GM12878 (cell line): ENCODE measurements around the gene SMARCD3. TPM values are rescaled to one million over a fixed set of nuclear protein-coding genes. Genes with fewer than 3 reads are reported as not detected.

Experiments used
- ATAC-seq: fragments of 200-7000 bp; cut with Tn5 transposase; 3 replicates; pipeline ENCODE4 v1.9.1; 2020; ENCODE audit warnings: mild to moderate bottlenecking, moderate library complexity
- BruUV-seq: library from RNA; stranded (reverse); fragments of 400-500 nt; replicated peaks from 2 replicates; lab custom pipeline; 2021; lab: Mats Ljungman, UMichigan
- CTCF ChIA-PET: fragments of 300-600 bp; sonication (Branson Sonifier 250); formaldehyde crosslinking; extraction: SDS; loops from one replicate; lab custom pipeline; 2021; ENCODE audit warnings: inconsistent platforms; lab: Yijun Ruan, JAX
- POLR2A ChIA-PET: fragments of 350-600 bp; formaldehyde crosslinking; extraction: SDS; loops from one replicate; lab custom pipeline; 2021; ENCODE audit warnings: inconsistent platforms; lab: Charles Lee
- RAD21 ChIA-PET: fragments of 300-600 bp; sonication (Branson Sonifier 250); formaldehyde crosslinking; loops from one replicate; lab custom pipeline; 2023; ENCODE audit warnings: antibody characterized with exemption; ENCODE audit not compliant: unreplicated experiment; lab: Charles Lee
- SMC1A ChIA-PET: fragments of 300-600 bp; sonication (Branson Sonifier 250); formaldehyde crosslinking; loops from one replicate; lab custom pipeline; 2023; ENCODE audit not compliant: unreplicated experiment, uncharacterized antibody; lab: Charles Lee
- DNase-seq: peaks from one replicate; pipeline ENCODE4 v3.0.0-alpha.2; 2011; ENCODE audit warnings: low read depth, low spot score
- FAIRE-seq: peaks from 3 replicates; lab custom pipeline; 2011; peaks lifted over from hg19 to GRCh38; lab: Jason Lieb, UNC
- H2AFZ ChIP-seq: 2 replicates; pipeline ENCODE4 v1.6.0; 2011; ENCODE audit warnings: low read depth, low read length, control low read depth; ENCODE audit not compliant: control insufficient read depth
- H3K27ac ChIP-seq: 2 replicates; pipeline ENCODE4 v1.5.1; 2011; ENCODE audit warnings: control low read depth; ENCODE audit not compliant: control insufficient read depth, insufficient read depth
- H3K27me3 ChIP-seq, 2 experiments: replicated peaks in 1 of 2; 2 replicates each; pipeline versions ENCODE4 v1.6.0 to v1.6.1; 2011; ENCODE audit warnings: low read length in 1 of 2; ENCODE audit not compliant: control insufficient read depth in 2 of 2, insufficient read depth in 2 of 2
- H3K36me3 ChIP-seq, 2 experiments: 2 replicates each; pipeline ENCODE4 v1.5.1; 2011; ENCODE audit warnings: low read length in 1 of 2; ENCODE audit not compliant: control insufficient read depth in 2 of 2, insufficient read depth in 2 of 2
- H3K4me1 ChIP-seq: 2 replicates; pipeline ENCODE4 v1.6.1; 2011; ENCODE audit warnings: mild to moderate bottlenecking, low read length, moderate library complexity, mixed read lengths; ENCODE audit not compliant: control insufficient read depth, insufficient read depth
- H3K4me2 ChIP-seq: 2 replicates; pipeline ENCODE4 v1.6.0; 2011; ENCODE audit warnings: control low read depth; ENCODE audit not compliant: control insufficient read depth, insufficient read depth
- H3K4me3 ChIP-seq: fragments of 200-600 bp; sonication (generic); 2 replicates; pipeline ENCODE4 v1.5.1; 2016
- H3K79me2 ChIP-seq: 2 replicates; pipeline ENCODE4 v1.6.0; 2011; ENCODE audit warnings: low read length; ENCODE audit not compliant: control insufficient read depth, insufficient read depth
- H3K9ac ChIP-seq: 2 replicates; pipeline ENCODE4 v1.8.0; 2011; ENCODE audit warnings: low read length, control low read depth, mixed read lengths; ENCODE audit not compliant: control insufficient read depth, insufficient read depth
- H3K9me3 ChIP-seq: replicated peaks from 3 replicates; pipeline ENCODE4 v1.5.1; 2011; ENCODE audit warnings: mild to moderate bottlenecking, low read length; ENCODE audit not compliant: control insufficient read depth, insufficient read depth
- H4K20me1 ChIP-seq: 2 replicates; pipeline ENCODE4 v1.6.0; 2011; ENCODE audit not compliant: control insufficient read depth, insufficient read depth
- IKZF1 ChIP-seq: fragments of 450-650 bp; conservative IDR thresholded peaks from 2 replicates; pipeline ENCODE4 v1.6.1; 2017; ENCODE audit warnings: antibody characterized with exemption, mild to moderate bottlenecking
- KLF5 ChIP-seq: fragments of 450-650 bp; IDR thresholded peaks from 2 replicates; pipeline ENCODE4 v1.6.1; 2014; ENCODE audit warnings: mild to moderate bottlenecking; ENCODE audit not compliant: partially characterized antibody
- NBN ChIP-seq: fragments of 450-650 bp; IDR thresholded peaks from 2 replicates; pipeline ENCODE4 v1.6.1; 2016
- NFXL1 ChIP-seq: fragments of 450-650 bp; IDR thresholded peaks from 2 replicates; pipeline ENCODE4 v1.6.1; 2017; ENCODE audit warnings: antibody characterized with exemption, mild to moderate bottlenecking, borderline replicate concordance
- NR2C2 ChIP-seq: IDR thresholded peaks from 2 replicates; pipeline ENCODE4 v1.6.1; 2011; ENCODE audit warnings: borderline replicate concordance, low read depth; ENCODE audit not compliant: control insufficient read depth, insufficient read length
- POLR2A ChIP-seq: IDR thresholded peaks from 2 replicates; pipeline ENCODE4 v1.6.1; 2011; ENCODE audit warnings: low read depth, mild to moderate bottlenecking, low read length
- POLR2AphosphoS2 ChIP-seq: IDR thresholded peaks from 2 replicates; pipeline ENCODE4 v1.6.1; 2011; ENCODE audit warnings: low read depth, mild to moderate bottlenecking, low read length, improper control_type of control experiment, moderate library complexity
- RBBP5 ChIP-seq: fragments of 200-600 bp; sonication (generic); conservative IDR thresholded peaks from 2 replicates; pipeline ENCODE4 v1.6.1; 2016
- RCOR1 ChIP-seq: conservative IDR thresholded peaks from 2 replicates; pipeline ENCODE4 v1.6.1; 2012; ENCODE audit warnings: low read depth, low read length, improper control_type of control experiment
- YY1 ChIP-seq: IDR thresholded peaks from 2 replicates; pipeline ENCODE4 v1.6.1; 2011; ENCODE audit warnings: low read depth, mild to moderate bottlenecking, low read length
- WGBS: methylation state at CpG from one replicate; pipeline ENCODE4 v1.1.6; 2016; ENCODE audit warnings: low lambda C conversion rate; ENCODE audit not compliant: insufficient replicate concordance, insufficient coverage; ENCODE audit errors: missing lambda C conversion rate; 5-methylcytosine and 5-hydroxymethylcytosine counted together
- in situ Hi-C: fragments of 300-500 bp; cut with MboI; formaldehyde crosslinking; loops from 9 replicates; pipeline ENCODE4 v1.14.3; 2018; ENCODE audit warnings: mixed read lengths
- intact Hi-C: fragments of 100-400 bp; cut with micrococcal nuclease; formaldehyde crosslinking; loops from one replicate; pipeline ENCODE4 v1.14.2; 2022; ENCODE audit not compliant: unreplicated experiment
- polyA plus RNA-seq, 11 experiments: library from polyadenylated mRNA; depleted of rRNA in 4 of 11; unstranded in 6 of 11; stranded (reverse) in 5 of 11; fragments of >200 nt; fragmentation: Nextera tagmentation in 4 of 11; fragmentation: Illumina TruSeq in 1 of 11; extraction: Ambion mirVana in 4 of 11; extraction: Trizol in 1 of 11; gene quantifications; 1 replicate in 1 of 11; 2 replicates in 10 of 11; pipeline versions ENCODE4 v1.2.1 to v1.2.3, GENCODE V29; 2011 to 2016; ENCODE audit warnings: inconsistent platforms in 2 of 11, missing spikeins in 2 of 11, low read depth in 1 of 11
- total RNA-seq, 4 experiments: library from RNA; depleted of rRNA in 3 of 4; stranded (reverse); fragments of >200 nt in 3 of 4; fragmentation: Illumina TruSeq in 1 of 4; extraction: Trizol in 1 of 4; gene quantifications; 2 replicates each; pipeline versions ENCODE4 v1.2.1 to v1.2.3, GENCODE V29; 2013 to 2021
- TF ChIP-seq, protein P1 (sequence below): fragments of 150-350 bp; IDR thresholded peaks from 2 replicates; pipeline ENCODE4 v1.6.1; 2014; ENCODE audit warnings: mild to moderate bottlenecking, low read depth, low read length
- TF ChIP-seq, protein P2 (sequence below): fragments of 450-650 bp; IDR thresholded peaks from 2 replicates; pipeline ENCODE4 v1.6.1; 2017; ENCODE audit warnings: mild to moderate bottlenecking

The SMARCD3 gene
- total and polyA plus RNA-seq, 10 of the 15 experiments (the other 5 are each of a cell fraction or from before 2014, with no cell fraction given): 0.11 to 1.4 (median 0.16) TPM

DNA sequence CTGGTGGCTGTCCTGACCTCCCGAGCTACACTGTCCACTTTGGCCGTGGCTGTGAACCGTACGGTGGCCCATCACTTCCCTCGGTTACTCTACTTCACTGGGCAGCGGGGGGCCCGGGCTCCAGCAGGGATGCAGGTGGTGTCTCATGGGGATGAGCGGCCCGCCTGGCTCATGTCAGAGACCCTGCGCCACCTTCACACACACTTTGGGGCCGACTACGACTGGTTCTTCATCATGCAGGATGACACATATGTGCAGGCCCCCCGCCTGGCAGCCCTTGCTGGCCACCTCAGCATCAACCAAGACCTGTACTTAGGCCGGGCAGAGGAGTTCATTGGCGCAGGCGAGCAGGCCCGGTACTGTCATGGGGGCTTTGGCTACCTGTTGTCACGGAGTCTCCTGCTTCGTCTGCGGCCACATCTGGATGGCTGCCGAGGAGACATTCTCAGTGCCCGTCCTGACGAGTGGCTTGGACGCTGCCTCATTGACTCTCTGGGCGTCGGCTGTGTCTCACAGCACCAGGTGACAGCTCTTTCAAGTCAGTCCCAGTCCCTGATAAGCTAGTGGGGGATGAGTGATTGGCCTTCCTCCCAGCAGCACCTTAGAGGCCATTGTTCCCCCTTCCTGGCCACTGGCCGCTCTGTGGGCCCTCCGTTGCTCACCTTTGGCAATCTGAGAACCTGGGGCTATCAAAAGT, 13.3 kb downstream of the SMARCD3 start:
- POLR2A ChIA-PET: interaction anchor here (0.7 kb wide), 1 partner anchor 8 kb away, joined by 3 read pairs; no protein-coding TSS in a partner anchor
- Histone ChIP-seq H3K4me3 (no peak overlapping the region), H3K9ac (no peak overlapping the region), H3K27me3 (no peaks in the 10 kb centered on the region), H4K20me1 (no peaks in the 10 kb centered on the region), H3K4me1 (peaks cover 5% of the 10 kb centered on the region), H3K4me2 (no peak overlapping the region), H3K27ac (no peak overlapping the region), H3K9me3 (no peaks in the 10 kb centered on the region), H3K79me2 (peaks cover 35% of the 10 kb centered on the region), H2AFZ (no peak overlapping the region), H3K36me3 (peaks cover 0 to 13% of the 10 kb centered on the region in 2 experiments; a peak in 3 of 4 replicates)
- SMC1A ChIA-PET: interaction anchor here (3.9 kb wide), 1 partner anchor 8 kb away, joined by 20 read pairs; no protein-coding TSS in a partner anchor
- CTCF ChIA-PET: interaction anchor here (4.8 kb wide), 1 partner anchor 8 kb away, joined by 52 read pairs; no protein-coding TSS in a partner anchor
- intact Hi-C loops (no loop called here), in situ Hi-C loops (no loop called here)
- no TSS peak for BruUV-seq
- TF ChIP-seq POLR2A: peak; percentile 49; the same call in 1 of the 2 replicates
- no peak for TF ChIP-seq NFXL1
- RAD21 ChIA-PET: no interaction called here
- WGBS: 97% methylated on average over 25 of the region's 28 CpGs
- no peak for ATAC-seq
- no peak for DNase-seq
- FAIRE-seq: no peak

DNA sequence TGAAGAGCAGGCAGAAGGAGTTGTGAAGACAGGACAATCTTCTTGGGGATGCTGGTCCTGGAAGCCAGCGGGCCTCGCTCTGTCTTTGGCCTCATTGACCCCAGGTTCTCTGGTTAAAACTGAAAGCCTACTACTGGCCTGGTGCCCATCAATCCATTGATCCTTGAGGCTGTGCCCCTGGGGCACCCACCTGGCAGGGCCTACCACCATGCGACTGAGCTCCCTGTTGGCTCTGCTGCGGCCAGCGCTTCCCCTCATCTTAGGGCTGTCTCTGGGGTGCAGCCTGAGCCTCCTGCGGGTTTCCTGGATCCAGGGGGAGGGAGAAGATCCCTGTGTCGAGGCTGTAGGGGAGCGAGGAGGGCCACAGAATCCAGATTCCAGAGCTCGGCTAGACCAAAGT, 14.7 kb downstream of the SMARCD3 start:
- Histone ChIP-seq H3K36me3 (peaks cover 0 to 11% of the 10 kb centered on the region in 2 experiments; a peak in 3 of 4 replicates), H4K20me1 (no peaks in the 10 kb centered on the region), H3K4me3 (peak overlapping the region; percentile 86), H3K4me1 (peaks cover 5% of the 10 kb centered on the region; the same call in 1 of the 2 replicates), H3K27me3 (no peaks in the 10 kb centered on the region), H2AFZ (no peak overlapping the region), H3K79me2 (peaks cover 35% of the 10 kb centered on the region), H3K9me3 (no peaks in the 10 kb centered on the region), H3K27ac (peak overlapping the region; percentile 88), H3K4me2 (peak overlapping the region; percentile 79), H3K9ac (peak overlapping the region; percentile 98)
- SMC1A ChIA-PET: interaction anchor here (3.9 kb wide), 1 partner anchor 9 kb away, joined by 20 read pairs; no protein-coding TSS in a partner anchor
- CTCF ChIA-PET: interaction anchor here (1.2 to 4.8 kb wide), 3 partner anchors 10 to 206 kb away, joined by 3 to 52 read pairs (median 4); partner anchors contain the start of gene ABCB8
- intact Hi-C loops (no loop called here), in situ Hi-C loops (no loop called here)
- no TSS peak for BruUV-seq
- DNase-seq: no peak
- no peak for FAIRE-seq
- POLR2A ChIA-PET: no interaction called here
- no peak for ATAC-seq
- WGBS: 85% methylated on average over 9 of the region's 9 CpGs
- RAD21 ChIA-PET: no interaction called here
- no peak for TF ChIP-seq NBN
- TF ChIP-seq RCOR1: no peak
- TF ChIP-seq, protein P1, sequence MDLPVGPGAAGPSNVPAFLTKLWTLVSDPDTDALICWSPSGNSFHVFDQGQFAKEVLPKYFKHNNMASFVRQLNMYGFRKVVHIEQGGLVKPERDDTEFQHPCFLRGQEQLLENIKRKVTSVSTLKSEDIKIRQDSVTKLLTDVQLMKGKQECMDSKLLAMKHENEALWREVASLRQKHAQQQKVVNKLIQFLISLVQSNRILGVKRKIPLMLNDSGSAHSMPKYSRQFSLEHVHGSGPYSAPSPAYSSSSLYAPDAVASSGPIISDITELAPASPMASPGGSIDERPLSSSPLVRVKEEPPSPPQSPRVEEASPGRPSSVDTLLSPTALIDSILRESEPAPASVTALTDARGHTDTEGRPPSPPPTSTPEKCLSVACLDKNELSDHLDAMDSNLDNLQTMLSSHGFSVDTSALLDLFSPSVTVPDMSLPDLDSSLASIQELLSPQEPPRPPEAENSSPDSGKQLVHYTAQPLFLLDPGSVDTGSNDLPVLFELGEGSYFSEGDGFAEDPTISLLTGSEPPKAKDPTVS: no peak
- TF ChIP-seq YY1: no peak
- TF ChIP-seq, protein P2, sequence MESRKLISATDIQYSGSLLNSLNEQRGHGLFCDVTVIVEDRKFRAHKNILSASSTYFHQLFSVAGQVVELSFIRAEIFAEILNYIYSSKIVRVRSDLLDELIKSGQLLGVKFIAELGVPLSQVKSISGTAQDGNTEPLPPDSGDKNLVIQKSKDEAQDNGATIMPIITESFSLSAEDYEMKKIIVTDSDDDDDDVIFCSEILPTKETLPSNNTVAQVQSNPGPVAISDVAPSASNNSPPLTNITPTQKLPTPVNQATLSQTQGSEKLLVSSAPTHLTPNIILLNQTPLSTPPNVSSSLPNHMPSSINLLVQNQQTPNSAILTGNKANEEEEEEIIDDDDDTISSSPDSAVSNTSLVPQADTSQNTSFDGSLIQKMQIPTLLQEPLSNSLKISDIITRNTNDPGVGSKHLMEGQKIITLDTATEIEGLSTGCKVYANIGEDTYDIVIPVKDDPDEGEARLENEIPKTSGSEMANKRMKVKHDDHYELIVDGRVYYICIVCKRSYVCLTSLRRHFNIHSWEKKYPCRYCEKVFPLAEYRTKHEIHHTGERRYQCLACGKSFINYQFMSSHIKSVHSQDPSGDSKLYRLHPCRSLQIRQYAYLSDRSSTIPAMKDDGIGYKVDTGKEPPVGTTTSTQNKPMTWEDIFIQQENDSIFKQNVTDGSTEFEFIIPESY: no peak
- no peak for TF ChIP-seq KLF5
- no peak for TF ChIP-seq IKZF1
- TF ChIP-seq NR2C2: no peak
- no peak for TF ChIP-seq RBBP5
- TF ChIP-seq POLR2AphosphoS2: no peak
